GM19438 (cell line): ENCODE measurements around the gene CD58.

Experiments used
- ATAC-seq: cut with Tn5 transposase; IDR thresholded peaks from one replicate; pipeline ENCODE4 v1.9.1; 2021; ENCODE audit warnings: low read depth; ENCODE audit not compliant: unreplicated experiment

CD58 gene

GRCh38 chr1:116546354-116546977 lies 24.4 kb downstream of the CD58 start:
- ATAC-seq, result no peak

- peak; percentile 1 for ATAC-seq
Measured at GRCh38 chr1:116545359-116545705, 25.5 kb downstream of the CD58 start.

GRCh38 chr1:116544588-116545358 lies 26.1 kb downstream of the CD58 start:
- peak; percentile 51 for ATAC-seq

GRCh38 chr1:116540088-116540487 lies 30.7 kb downstream of the CD58 start:
- ATAC-seq, result peak; percentile 36

GRCh38 chr1:116538544-116538943 lies 32.3 kb downstream of the CD58 start:
- ATAC-seq, result peak; percentile 54

GRCh38 chr1:116537898-116538297 lies 32.9 kb downstream of the CD58 start:
- no peak for ATAC-seq

GRCh38 chr1:116537040-116537831 lies 33.6 kb downstream of the CD58 start:
- no peak for ATAC-seq

- no peak for ATAC-seq
Measured at GRCh38 chr1:116534014-116534739, 36.6 kb downstream of the CD58 start.

GRCh38 chr1:116533429-116533820 lies 37.4 kb downstream of the CD58 start:
- ATAC-seq, result no peak

GRCh38 chr1:116532671-116533428 lies 38.0 kb downstream of the CD58 start:
- no peak for ATAC-seq

GRCh38 chr1:116531917-116532316 lies 38.9 kb downstream of the CD58 start:
- ATAC-seq, result no peak

- ATAC-seq, result no peak
Measured at GRCh38 chr1:116529681-116530080, 41.1 kb downstream of the CD58 start.

GRCh38 chr1:116529199-116529631 lies 41.6 kb downstream of the CD58 start:
- no peak for ATAC-seq

GRCh38 chr1:116528329-116529083 lies 42.3 kb downstream of the CD58 start:
- no peak for ATAC-seq

GRCh38 chr1:116525440-116525839 lies 45.4 kb downstream of the CD58 start:
- no peak for ATAC-seq

- ATAC-seq, result no peak
Measured at GRCh38 chr1:116521186-116521585, 49.6 kb downstream of the CD58 start.

- ATAC-seq, result no peak
Measured at GRCh38 chr1:116518400-116518799, 52.4 kb downstream of the CD58 start.

- ATAC-seq, result no peak
Measured at GRCh38 chr1:116516631-116517030, 54.2 kb downstream of the CD58 start.

GRCh38 chr1:116515702-116516101 lies 55.1 kb downstream of the CD58 start:
- ATAC-seq, result no peak
